Hematopoietic multipotent progenitor cell treated with erythropoietin and hydrocortisone succinate and interleukin-3 and kit ligand, for 15 days (in vitro differentiated cells): ENCODE data around the gene GAS6.

Experiments
- DNase-seq: peaks from one replicate; pipeline ENCODE4 v3.0.0-alpha.2; 2015; ENCODE audit warnings: low spot score

The GAS6 gene

GRCh38 chr13:113770937-113771336 lies 92.9 kb downstream of the GAS6 start:
- no peak for DNase-seq
